Mucosa of descending colon (tissue), 3 donors: ENCODE measurements around the gene GLI3. TPM values are rescaled to one million over a fixed set of nuclear protein-coding genes. Genes with fewer than 3 reads are reported as not detected.
A peak's percentile ranks its signal among the peaks of the same experiment; 100 is the strongest.

Source experiments
- ATAC-seq: fragments of 200-7000 bp; cut with Tn5 transposase; one replicate; pipeline ENCODE4 v1.9.1; 2020; ENCODE audit warnings: mild to moderate bottlenecking, moderate library complexity
- DNase-seq, 3 donors: peaks; one replicate each; pipeline ENCODE4 v3.0.0-alpha.2; 2020
- H3K36me3 ChIP-seq: fragments of 200-600 bp; one replicate; pipeline ENCODE4 v1.8.0; 2021; ENCODE audit warnings: low read depth, mild to moderate bottlenecking
- H3K4me1 ChIP-seq: fragments of 200-600 bp; one replicate; pipeline ENCODE4 v1.8.0; 2021; ENCODE audit warnings: low read depth, mild to moderate bottlenecking
- H3K4me3 ChIP-seq: fragments of 200-600 bp; one replicate; pipeline ENCODE4 v1.8.0; 2021; ENCODE audit warnings: mild to moderate bottlenecking
- H3K9me3 ChIP-seq: fragments of 200-600 bp; one replicate; pipeline ENCODE4 v1.8.0; 2021; ENCODE audit warnings: mild to moderate bottlenecking
- intact Hi-C, 2 donors: fragments of 100-400 bp; cut with DNase I in 1 of 2; cut with micrococcal nuclease in 1 of 2; formaldehyde crosslinking; loops; one replicate each; pipeline versions ENCODE4 v1.11.0 to v1.11.1; 2022; cut with DNase I, micrococcal nuclease
- total RNA-seq, 3 donors: library from RNA; stranded (reverse); fragmentation: NEBNext Ultra II Directional in 2 of 3; extraction: Animal tissue kit (Norgen Biotek cat#: 25700) in 2 of 3; gene quantifications; one replicate each; pipeline versions ENCODE4 v1.2.1 to v1.2.4, GENCODE V29; 2021 to 2023
- TF ChIP-seq, protein P1 (sequence below): fragments of 200-600 bp; IDR thresholded peaks from one replicate; pipeline ENCODE4 v1.8.0; 2022; ENCODE audit warnings: antibody characterized with exemption, mild to moderate bottlenecking
- donor health status: DM: no; HTN: no; CAD: no; lungs with moderate emphysema.
- donor health status: DM: no; HTN: no; CAD: no.
- donor health status: DM: no; HTN: yes; CAD: no.

The GLI3 gene
- total RNA-seq, 3 donors from 2014 or later: 3.0 to 56.3 (median 8.8) TPM

DNA sequence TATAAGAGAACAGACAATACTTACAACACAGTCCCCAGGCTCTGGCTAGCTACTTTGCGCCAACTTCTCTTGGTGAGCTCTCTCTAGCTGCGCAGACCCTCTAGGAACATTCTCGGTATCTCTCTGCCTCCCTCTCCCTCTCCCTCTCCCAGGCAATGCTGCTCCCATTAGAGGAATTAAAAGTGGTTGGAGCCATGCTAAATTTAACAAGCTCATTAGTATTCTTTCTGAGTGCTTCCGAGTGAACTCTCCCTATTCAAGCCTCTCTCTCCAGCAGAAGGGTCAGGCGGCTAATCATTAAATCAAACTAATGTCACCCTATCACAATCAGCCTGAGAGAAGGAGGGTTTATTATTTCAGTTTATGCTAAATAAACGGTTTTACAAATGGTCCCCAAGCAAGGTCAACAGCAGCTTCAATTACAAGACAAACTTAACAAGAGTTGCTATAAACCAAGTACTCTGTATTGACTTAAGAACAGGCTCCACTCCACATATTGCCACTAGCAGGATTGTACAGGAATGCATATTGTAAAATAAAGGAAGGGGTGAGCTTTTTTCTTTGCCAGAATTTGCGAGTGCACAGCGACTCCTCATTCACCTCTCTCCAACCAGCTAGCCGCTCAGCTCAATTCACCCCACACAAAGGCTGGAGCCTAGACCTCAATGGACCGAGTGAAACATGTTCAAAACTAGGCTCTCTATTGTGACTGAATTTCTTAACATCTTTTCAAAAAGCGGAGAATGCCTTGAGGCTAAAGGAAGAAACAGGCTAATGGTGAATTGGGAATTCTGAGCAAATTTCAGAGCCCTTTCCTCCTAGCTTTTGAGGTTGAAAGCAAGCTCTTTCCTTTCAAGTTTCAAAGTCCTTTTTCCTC is 84.4 kb downstream of the GLI3 start:
- DNase-seq (no peak), ATAC-seq (peak; percentile 69)
- H3K4me3 ChIP-seq: no peak overlapping the region
- H3K4me1 ChIP-seq: no peaks in the 10 kb centered on the region
- H3K36me3 ChIP-seq: no peaks in the 10 kb centered on the region
- intact Hi-C loops: no loop called here
- TF ChIP-seq, protein P1, sequence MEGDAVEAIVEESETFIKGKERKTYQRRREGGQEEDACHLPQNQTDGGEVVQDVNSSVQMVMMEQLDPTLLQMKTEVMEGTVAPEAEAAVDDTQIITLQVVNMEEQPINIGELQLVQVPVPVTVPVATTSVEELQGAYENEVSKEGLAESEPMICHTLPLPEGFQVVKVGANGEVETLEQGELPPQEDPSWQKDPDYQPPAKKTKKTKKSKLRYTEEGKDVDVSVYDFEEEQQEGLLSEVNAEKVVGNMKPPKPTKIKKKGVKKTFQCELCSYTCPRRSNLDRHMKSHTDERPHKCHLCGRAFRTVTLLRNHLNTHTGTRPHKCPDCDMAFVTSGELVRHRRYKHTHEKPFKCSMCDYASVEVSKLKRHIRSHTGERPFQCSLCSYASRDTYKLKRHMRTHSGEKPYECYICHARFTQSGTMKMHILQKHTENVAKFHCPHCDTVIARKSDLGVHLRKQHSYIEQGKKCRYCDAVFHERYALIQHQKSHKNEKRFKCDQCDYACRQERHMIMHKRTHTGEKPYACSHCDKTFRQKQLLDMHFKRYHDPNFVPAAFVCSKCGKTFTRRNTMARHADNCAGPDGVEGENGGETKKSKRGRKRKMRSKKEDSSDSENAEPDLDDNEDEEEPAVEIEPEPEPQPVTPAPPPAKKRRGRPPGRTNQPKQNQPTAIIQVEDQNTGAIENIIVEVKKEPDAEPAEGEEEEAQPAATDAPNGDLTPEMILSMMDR: no peak
- no peaks in the 10 kb centered on the region for H3K9me3 ChIP-seq

DNA sequence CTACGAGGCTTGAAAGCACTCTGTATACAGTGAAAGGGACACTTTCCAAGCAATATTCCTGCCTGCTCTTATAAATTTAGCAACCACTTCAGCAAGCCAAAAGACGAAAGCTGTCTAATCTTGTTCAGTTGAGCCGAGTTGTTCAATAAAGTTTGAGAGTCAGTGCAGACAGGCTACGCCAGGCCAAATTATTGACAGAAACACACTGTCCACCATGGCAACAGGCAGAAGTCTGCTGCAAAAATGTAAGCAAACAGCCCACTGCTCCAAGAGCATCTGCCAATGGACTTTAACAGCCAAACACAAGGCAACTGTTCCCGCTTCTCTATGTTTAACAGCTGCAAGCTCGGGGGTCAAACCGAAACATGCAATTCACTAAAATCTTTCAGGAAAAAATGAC is 85.7 kb downstream of the GLI3 start:
- no peaks in the 10 kb centered on the region for H3K4me1 ChIP-seq
- TF ChIP-seq, protein P1: no peak
- H3K9me3 ChIP-seq: no peaks in the 10 kb centered on the region
- DNase-seq: peak in 1 of 3 donors; percentile 10
- intact Hi-C loops: no loop called here
- peak; percentile 52 for ATAC-seq
- no peaks in the 10 kb centered on the region for H3K36me3 ChIP-seq
- no peak overlapping the region for H3K4me3 ChIP-seq

DNA sequence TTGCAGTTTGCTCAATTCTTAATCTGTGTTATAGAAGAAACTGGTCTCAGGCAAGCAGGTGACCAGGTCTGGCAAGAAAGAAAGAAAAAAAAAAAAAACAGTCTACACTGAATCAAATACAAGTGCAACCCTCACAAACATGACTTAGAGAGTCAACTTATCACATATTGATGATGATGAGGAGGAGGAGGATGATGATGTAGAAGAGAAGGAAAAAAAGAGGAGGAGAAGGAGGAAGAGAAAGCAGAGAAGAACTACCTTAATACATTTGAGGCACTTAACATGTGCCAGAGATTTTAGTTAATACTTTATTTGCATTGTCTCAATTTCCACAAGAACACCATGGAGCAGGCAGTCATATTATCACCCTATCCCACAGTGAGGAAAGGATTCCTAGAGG is 91.5 kb downstream of the GLI3 start:
- no peak for DNase-seq
- H3K36me3 ChIP-seq: no peaks in the 10 kb centered on the region
- no peaks in the 10 kb centered on the region for H3K4me1 ChIP-seq
- no peaks in the 10 kb centered on the region for H3K9me3 ChIP-seq
- ATAC-seq: no peak
- intact Hi-C loops: no loop called here
- no peak overlapping the region for H3K4me3 ChIP-seq
- TF ChIP-seq, protein P1: no peak

DNA sequence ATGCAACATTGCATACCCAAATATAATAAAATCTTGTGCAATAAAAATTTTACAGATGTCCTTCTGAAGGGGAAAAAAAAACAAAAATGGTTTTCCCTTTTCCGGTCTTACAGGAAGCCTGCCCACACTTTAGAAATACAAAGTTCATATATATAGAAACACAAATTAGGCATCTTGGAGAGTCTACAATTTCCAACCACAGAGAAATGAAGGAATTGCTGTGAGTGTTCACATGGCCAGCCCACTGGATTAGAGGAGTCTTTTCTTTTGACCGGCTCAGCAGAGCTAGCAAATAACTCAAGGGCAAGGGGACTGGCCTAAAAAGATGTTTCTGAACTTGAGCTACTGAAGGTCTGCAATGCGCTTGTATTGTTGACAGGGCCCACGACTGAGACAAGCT is 92.4 kb downstream of the GLI3 start:
- Histone ChIP-seq H3K36me3 (no peaks in the 10 kb centered on the region), H3K9me3 (no peaks in the 10 kb centered on the region), H3K4me1 (no peaks in the 10 kb centered on the region), H3K4me3 (no peak overlapping the region)
- DNase-seq (no peak), ATAC-seq (no peak)
- TF ChIP-seq, protein P1: no peak
- intact Hi-C loops: no loop called here

DNA sequence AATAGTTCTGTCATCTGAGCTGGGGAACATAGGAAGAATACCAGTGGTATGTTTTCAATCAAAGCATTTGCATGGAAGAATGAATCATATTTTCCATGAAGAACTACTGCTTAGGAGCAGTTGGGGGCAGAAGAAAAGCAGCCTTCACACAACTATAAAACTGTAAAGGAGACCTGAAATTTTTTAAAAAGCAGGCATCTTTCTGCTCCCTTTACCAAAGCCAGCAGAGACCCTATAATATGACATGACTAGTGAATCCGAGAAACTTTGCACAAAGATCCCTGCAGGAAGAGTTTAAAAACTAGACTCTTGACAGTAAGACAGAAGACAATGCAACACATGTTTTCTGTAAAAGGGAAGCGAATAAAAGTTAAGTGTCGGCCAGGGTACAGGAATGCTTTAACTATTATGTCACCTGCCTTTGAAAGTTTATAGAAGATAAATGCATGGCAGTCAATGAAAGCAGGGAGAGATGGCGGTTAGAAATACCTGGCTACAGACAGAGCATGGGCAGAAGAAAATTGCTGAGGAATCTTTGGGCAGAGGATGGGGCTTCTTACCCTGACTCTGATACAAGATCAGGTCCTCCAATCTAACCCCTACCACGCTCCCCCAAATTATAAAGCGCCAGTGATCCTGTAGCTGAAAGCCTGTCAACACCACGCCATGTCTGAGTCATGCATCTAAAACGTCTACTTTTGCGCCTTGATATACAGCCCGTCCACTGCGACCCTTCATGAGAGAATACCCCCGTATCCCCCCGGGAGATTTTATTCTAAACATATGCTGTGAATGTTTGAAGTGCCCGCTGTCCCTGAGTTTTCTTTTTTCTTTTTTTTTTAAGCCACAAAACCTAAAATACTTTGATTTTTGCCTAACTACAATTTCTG is 93.1 kb downstream of the GLI3 start:
- no peak for ATAC-seq
- Histone ChIP-seq H3K36me3 (no peaks in the 10 kb centered on the region), H3K9me3 (no peaks in the 10 kb centered on the region), H3K4me1 (no peaks in the 10 kb centered on the region), H3K4me3 (no peak overlapping the region)
- no peak for DNase-seq
- TF ChIP-seq, protein P1: no peak
- intact Hi-C loops: no loop called here
